HCT116 (cell line): ENCODE measurements around the gene EPHA4. TPM values are rescaled to one million over a fixed set of nuclear protein-coding genes. Genes with fewer than 3 reads are reported as not detected.

Experiments
- ATAC-seq: fragments of 200-7000 bp; cut with Tn5 transposase; 2 replicates; pipeline ENCODE4 v1.9.1; 2020; ENCODE audit warnings: mild to moderate bottlenecking, moderate library complexity
- BruUV-seq: library from RNA; stranded (reverse); fragments of 400-500 nt; replicated peaks from 2 replicates; lab custom pipeline; 2021; lab: Mats Ljungman, UMichigan
- CTCF ChIA-PET: fragments of 300-600 bp; sonication (Branson Sonifier 250); formaldehyde crosslinking; loops from one replicate; lab custom pipeline; 2021; ENCODE audit warnings: antibody characterized with exemption; lab: Charles Lee
- POLR2A ChIA-PET: fragments of 300-600, 350-600 bp; sonication (Branson Sonifier 250); formaldehyde crosslinking; loops from one replicate; lab custom pipeline; 2021; ENCODE audit warnings: antibody characterized with exemption; lab: Charles Lee
- RAD21 ChIA-PET, 2 experiments: fragments of 300-600 bp; sonication (Branson Sonifier 250); formaldehyde crosslinking; loops; one replicate each; lab custom pipeline; 2023; ENCODE audit warnings: low total read pairs in 2 of 2; ENCODE audit not compliant: uncharacterized antibody in 2 of 2, unreplicated experiment in 2 of 2, low non-redundant PET in 1 of 2; lab: Charles Lee
- DNase-seq: peaks from one replicate; pipeline ENCODE4 v3.0.0-alpha.2; 2010; ENCODE audit warnings: low read depth, low spot score
- H2AFZ ChIP-seq: fragments of 200-600 bp; shearing (Covaris generic), sonication (generic); 2 replicates; pipeline ENCODE4 v1.6.1; 2017; ENCODE audit warnings: low read depth, mixed run types, mixed read lengths, antibody characterized with exemption, low read length; ENCODE audit not compliant: poor library complexity, severe bottlenecking
- H3K27ac ChIP-seq: 2 replicates; pipeline ENCODE4 v1.5.1; 2012; ENCODE audit warnings: low read depth, low read length
- H3K27me3 ChIP-seq: fragments of 200-600 bp; sonication (generic); 2 replicates; pipeline ENCODE4 v1.6.1; 2016; ENCODE audit warnings: mixed run types, low read length, mixed read lengths; ENCODE audit not compliant: insufficient read depth
- H3K36me3 ChIP-seq, 2 experiments: fragments of 200-500 bp in 1 of 2; fragments of 200-600 bp in 1 of 2; sonication (Bioruptor generic) in 1 of 2; sonication (generic) in 1 of 2; 2 replicates each; pipeline versions ENCODE4 v1.5.1 to v1.6.1; 2014 to 2016; ENCODE audit warnings: low read length in 2 of 2, inconsistent platforms in 1 of 2, mixed read lengths in 1 of 2, mixed run types in 1 of 2; ENCODE audit not compliant: insufficient read depth in 2 of 2, control insufficient read depth in 1 of 2
- H3K4me1 ChIP-seq, 2 experiments: fragments of 200-600 bp in 1 of 2; sonication (generic) in 1 of 2; 2 replicates each; pipeline versions ENCODE4 v1.5.1 to v1.6.1; 2012 to 2017; ENCODE audit warnings: low read length in 2 of 2, inconsistent platforms in 1 of 2, mild to moderate bottlenecking in 1 of 2, mixed read lengths in 1 of 2, mixed run types in 1 of 2, moderate library complexity in 1 of 2; ENCODE audit not compliant: insufficient read depth in 2 of 2, control insufficient read depth in 1 of 2
- H3K4me2 ChIP-seq: fragments of 200-600 bp; sonication (generic); 2 replicates; pipeline ENCODE4 v1.6.1; 2017; ENCODE audit warnings: mixed run types, low read length, mixed read lengths
- H3K4me3 ChIP-seq, 2 experiments: fragments of 200-600 bp in 1 of 2; sonication (generic) in 1 of 2; replicated peaks in 1 of 2; 2 replicates each; pipeline ENCODE4 v1.5.1; 2011 to 2016; ENCODE audit warnings: low read length in 2 of 2, control low read depth in 1 of 2, low read depth in 1 of 2, mild to moderate bottlenecking in 1 of 2, mixed read lengths in 1 of 2, mixed run types in 1 of 2
- H3K79me2 ChIP-seq: fragments of 200-600 bp; sonication (generic); 2 replicates; pipeline ENCODE4 v1.6.1; 2017; ENCODE audit warnings: mild to moderate bottlenecking, mixed run types, low read length, moderate library complexity, mixed read lengths; ENCODE audit not compliant: insufficient read depth
- H3K9ac ChIP-seq: fragments of 200-600 bp; sonication (generic); 2 replicates; pipeline ENCODE4 v1.6.1; 2016; ENCODE audit warnings: low read length, mixed read lengths
- H3K9me2 ChIP-seq: fragments of 200-600 bp; sonication (generic), shearing (Covaris generic); 2 replicates; pipeline ENCODE4 v1.6.1; 2017; ENCODE audit warnings: mixed run types, mild to moderate bottlenecking, moderate library complexity; ENCODE audit not compliant: insufficient read depth
- H3K9me3 ChIP-seq, 2 experiments: fragments of 200-500 bp in 1 of 2; fragments of 200-600 bp in 1 of 2; sonication (Bioruptor generic) in 1 of 2; sonication (generic) in 1 of 2; 2 replicates each; pipeline ENCODE4 v1.6.1; 2014 to 2017; ENCODE audit warnings: low read length in 2 of 2, mixed read lengths in 2 of 2, inconsistent platforms in 1 of 2, low read depth in 1 of 2, mild to moderate bottlenecking in 1 of 2, mixed run types in 1 of 2, moderate library complexity in 1 of 2; ENCODE audit not compliant: control insufficient read depth in 1 of 2, insufficient read depth in 1 of 2
- H4K20me1 ChIP-seq: fragments of 200-600 bp; sonication (generic), shearing (Covaris generic); 2 replicates; pipeline ENCODE4 v1.6.1; 2017; ENCODE audit warnings: mixed run types, mild to moderate bottlenecking, moderate library complexity; ENCODE audit not compliant: insufficient read depth
- CBX3 ChIP-seq: IDR thresholded peaks from 2 replicates; pipeline ENCODE4 v1.6.1; 2012; ENCODE audit warnings: low read depth
- CTCF ChIP-seq, 3 experiments: fragments of 200-600 bp in 1 of 3; sonication (generic) in 1 of 3; IDR thresholded peaks in 2 of 3; conservative IDR thresholded peaks in 1 of 3; 2 replicates each; pipeline ENCODE4 v1.5.1; 2012 to 2017; ENCODE audit warnings: low read depth in 2 of 3, low read length in 2 of 3, antibody characterized with exemption in 1 of 3, borderline replicate concordance in 1 of 3, control low read depth in 1 of 3, mild to moderate bottlenecking in 1 of 3, mixed read lengths in 1 of 3, mixed run types in 1 of 3, moderate library complexity in 1 of 3; ENCODE audit not compliant: insufficient read depth in 1 of 3
- EZH2phosphoT487 ChIP-seq: fragments of 200-600 bp; IDR thresholded peaks from 2 replicates; pipeline ENCODE4 v1.6.1; 2018; ENCODE audit warnings: antibody characterized with exemption, borderline replicate concordance
- FOSL1 ChIP-seq: IDR thresholded peaks from 2 replicates; pipeline ENCODE4 v1.6.1; 2012; ENCODE audit warnings: low read depth
- JUND ChIP-seq: IDR thresholded peaks from 2 replicates; pipeline ENCODE4 v1.6.1; 2012
- MAX ChIP-seq: IDR thresholded peaks from 2 replicates; pipeline ENCODE4 v1.6.1; 2012
- POLR2A ChIP-seq: IDR thresholded peaks from 2 replicates; pipeline ENCODE4 v1.7.0; 2011; ENCODE audit warnings: borderline replicate concordance; ENCODE audit not compliant: insufficient read depth, insufficient read length; ENCODE audit errors: extremely low read depth
- POLR2AphosphoS5 ChIP-seq: IDR thresholded peaks from 2 replicates; pipeline ENCODE4 v1.6.1; 2011; ENCODE audit warnings: mild to moderate bottlenecking, low read depth, low read length, moderate library complexity
- RAD21 ChIP-seq: IDR thresholded peaks from 2 replicates; pipeline ENCODE4 v1.6.1; 2012; ENCODE audit warnings: low read depth, mild to moderate bottlenecking
- SIN3A ChIP-seq: IDR thresholded peaks from 2 replicates; pipeline ENCODE4 v1.6.1; 2012; ENCODE audit warnings: low read depth
- SRF ChIP-seq: IDR thresholded peaks from 2 replicates; pipeline ENCODE4 v1.6.1; 2012; ENCODE audit warnings: low read depth
- ZBTB33 ChIP-seq: IDR thresholded peaks from 2 replicates; pipeline ENCODE4 v1.6.1; 2011; ENCODE audit warnings: mild to moderate bottlenecking, low read length, moderate library complexity; ENCODE audit not compliant: insufficient replicate concordance; ENCODE audit errors: extremely low read depth
- ZFX ChIP-seq: fragments of 450-650 bp; IDR thresholded peaks from 2 replicates; pipeline ENCODE4 v1.6.1; 2017
- intact Hi-C: fragments of 100-400 bp; cut with micrococcal nuclease; formaldehyde crosslinking; loops from 2 replicates; pipeline ENCODE4 v1.10.0; 2022
- total RNA-seq: library from RNA; stranded (reverse); gene quantifications from one replicate; pipeline ENCODE4 v1.2.1, GENCODE V29; 2021; ENCODE audit not compliant: unreplicated experiment

Gene EPHA4
- total RNA-seq, 1 experiment from 2014 or later, result 3.5 TPM

GRCh38 chr2:221570321-221570935 is 1.7 kb downstream of the EPHA4 start:
- BruUV-seq, result no TSS peak
- Histone ChIP-seq H3K27me3 (peaks cover 18% of the 10 kb centered on the region), H3K4me2 (no peak overlapping the region), H3K9me2 (no peaks in the 10 kb centered on the region), H3K79me2 (no peaks in the 10 kb centered on the region), H3K9ac (no peak overlapping the region), H2AFZ (no peak overlapping the region), H3K9me3 (no peaks in the 10 kb centered on the region), H3K36me3 (no peaks in the 10 kb centered on the region), H3K4me3 (no peak overlapping the region), H3K4me1 (peaks cover 0 to 19% of the 10 kb centered on the region in 2 experiments; a peak in 3 of 4 replicates), H4K20me1 (no peaks in the 10 kb centered on the region), H3K27ac (no peak overlapping the region)
- DNase-seq (no peak), ATAC-seq (no peak)
- ChIA-PET POLR2A (no interaction called here), RAD21 (no interaction called here), CTCF (no interaction called here)
- TF ChIP-seq CTCF (IDR thresholded peaks at IDR 0.05 in 2 of 3, conservative IDR thresholded peaks at IDR 0.05 in 1 of 3; ENCODE audit: borderline replicate concordance in 1 of 3, insufficient read depth in 1 of 3, low read depth in 2 of 3, low read length in 2 of 3) (no peak), SRF (no peak), POLR2AphosphoS5 (no peak), ZFX (no peak), POLR2A (no peak), RAD21 (no peak), CBX3 (no peak), MAX (no peak), SIN3A (no peak), JUND (no peak), ZBTB33 (no peak), FOSL1 (no peak), EZH2phosphoT487 (no peak)
- intact Hi-C loops, result loop anchor here (5.0 to 10.0 kb wide), 2 partner anchors 1426 to 1573 kb away; no protein-coding TSS in a partner anchor
